ENCODE results near the gene SRGAP3.
"Not testable (repeated sequence)": the region's sequence is repeated elsewhere in the genome, so short reads cannot be mapped to it uniquely, and the experiment has no call there.

SRGAP3 gene

GRCh38 chr3:9249273-9250192 is at the start of gene SRGAP3:
Gene SRGAP3 (minus strand): TSS chr3:9249646. CDS start chr3:9248951, 695 bp downstream.
- peak within 1 kb of the TSS; percentile 73 for H3K4me3 ChIP-seq (ENCODE audit: low read depth, low read length)
- TF ChIP-seq, protein P1, sequence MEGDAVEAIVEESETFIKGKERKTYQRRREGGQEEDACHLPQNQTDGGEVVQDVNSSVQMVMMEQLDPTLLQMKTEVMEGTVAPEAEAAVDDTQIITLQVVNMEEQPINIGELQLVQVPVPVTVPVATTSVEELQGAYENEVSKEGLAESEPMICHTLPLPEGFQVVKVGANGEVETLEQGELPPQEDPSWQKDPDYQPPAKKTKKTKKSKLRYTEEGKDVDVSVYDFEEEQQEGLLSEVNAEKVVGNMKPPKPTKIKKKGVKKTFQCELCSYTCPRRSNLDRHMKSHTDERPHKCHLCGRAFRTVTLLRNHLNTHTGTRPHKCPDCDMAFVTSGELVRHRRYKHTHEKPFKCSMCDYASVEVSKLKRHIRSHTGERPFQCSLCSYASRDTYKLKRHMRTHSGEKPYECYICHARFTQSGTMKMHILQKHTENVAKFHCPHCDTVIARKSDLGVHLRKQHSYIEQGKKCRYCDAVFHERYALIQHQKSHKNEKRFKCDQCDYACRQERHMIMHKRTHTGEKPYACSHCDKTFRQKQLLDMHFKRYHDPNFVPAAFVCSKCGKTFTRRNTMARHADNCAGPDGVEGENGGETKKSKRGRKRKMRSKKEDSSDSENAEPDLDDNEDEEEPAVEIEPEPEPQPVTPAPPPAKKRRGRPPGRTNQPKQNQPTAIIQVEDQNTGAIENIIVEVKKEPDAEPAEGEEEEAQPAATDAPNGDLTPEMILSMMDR (IDR thresholded peaks at IDR 0.05; ENCODE audit: insufficient read depth, low read depth, low read length, missing control alignments), result peak; percentile 17
- DNase-seq (ENCODE audit: low read depth), result peak; percentile 85

GRCh38 chr3:9298236-9298635 is 48.8 kb upstream of the SRGAP3 start:
- DNase-seq (ENCODE audit: low read depth), result no peak
- TF ChIP-seq, protein P1 (IDR thresholded peaks at IDR 0.05; ENCODE audit: insufficient read depth, low read depth, low read length, missing control alignments), result no peak
- H3K4me3 ChIP-seq (ENCODE audit: low read depth, low read length), result no peak overlapping the region

DNA sequence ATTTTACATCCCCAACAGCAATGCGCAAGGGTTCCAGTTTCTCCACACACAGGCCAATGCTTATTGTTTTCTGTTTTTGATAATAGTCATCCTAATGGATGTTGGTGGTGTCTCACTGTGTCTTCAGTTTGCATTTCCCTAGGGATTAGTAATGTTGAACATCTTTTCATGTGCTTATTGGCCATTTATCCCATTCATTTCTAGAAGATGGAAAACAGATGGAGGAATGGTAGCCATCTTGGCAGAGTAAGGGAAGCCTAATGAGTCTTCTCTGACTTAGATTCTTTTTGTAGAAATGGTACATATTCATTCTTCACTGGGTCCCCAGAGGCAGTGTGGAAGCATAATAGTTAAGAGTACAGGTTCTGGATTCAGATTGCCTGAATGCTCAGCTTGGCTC is 46.8 kb upstream of the SRGAP3 start:
- H3K4me3 ChIP-seq (ENCODE audit: low read depth, low read length), result no peak overlapping the region
- TF ChIP-seq, protein P1 (IDR thresholded peaks at IDR 0.05; ENCODE audit: insufficient read depth, low read depth, low read length, missing control alignments), result no peak

GRCh38 chr3:9295007-9295406 is 45.6 kb upstream of the SRGAP3 start:
- no peak overlapping the region for H3K4me3 ChIP-seq (ENCODE audit: low read depth, low read length)
- no peak for DNase-seq (ENCODE audit: low read depth)
- TF ChIP-seq, protein P1 (IDR thresholded peaks at IDR 0.05; ENCODE audit: insufficient read depth, low read depth, low read length, missing control alignments), result no peak

More for the DNA sequence above, 46.8 kb upstream of the SRGAP3 start:
- no peak for DNase-seq (ENCODE audit: low read depth)

- not testable (repeated sequence) for H3K4me3 ChIP-seq (ENCODE audit: low read depth, low read length); DNase-seq (ENCODE audit: low read depth)
Observed at GRCh38 chr3:9293953-9294352, 44.5 kb upstream of the SRGAP3 start.

DNA sequence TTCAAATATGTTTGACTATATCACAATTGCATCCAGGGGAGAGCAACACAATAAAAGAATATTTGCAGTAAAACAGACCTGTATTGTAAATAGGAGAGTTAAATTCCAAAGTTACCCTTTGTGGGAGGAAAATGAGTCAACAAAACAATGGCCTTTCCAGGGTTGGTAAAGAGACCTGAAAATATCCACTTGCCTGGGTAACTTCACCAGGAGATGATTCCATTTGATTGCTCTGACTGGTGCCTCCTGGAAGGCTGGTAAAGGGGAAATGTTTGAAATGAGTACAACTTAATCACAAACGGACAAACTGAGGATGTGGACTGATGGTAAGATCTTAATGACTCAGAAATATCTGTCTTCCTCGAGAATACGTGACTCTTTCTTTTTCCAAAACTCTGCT is 43.6 kb upstream of the SRGAP3 start:
- DNase-seq (ENCODE audit: low read depth), result no peak
- no peak overlapping the region for H3K4me3 ChIP-seq (ENCODE audit: low read depth, low read length)
- TF ChIP-seq, protein P1 (IDR thresholded peaks at IDR 0.05; ENCODE audit: insufficient read depth, low read depth, low read length, missing control alignments), result no peak

- no peak for DNase-seq (ENCODE audit: low read depth)
- H3K4me3 ChIP-seq (ENCODE audit: low read depth, low read length), result no peak overlapping the region
- TF ChIP-seq, protein P1 (IDR thresholded peaks at IDR 0.05; ENCODE audit: insufficient read depth, low read depth, low read length, missing control alignments), result no peak
Observed at GRCh38 chr3:9292516-9292915, 43.1 kb upstream of the SRGAP3 start.
